ACC112 (cell line): ENCODE measurements around the gene TMPRSS9.
"Not testable (repeated sequence)": the region's sequence is repeated elsewhere in the genome, so short reads cannot be mapped to it uniquely, and the experiment has no call there.

ENCODE experiments used
- H2AFZ ChIP-seq: fragments of 200-600 bp; sonication (generic); one replicate; pipeline ENCODE4 v1.6.0; 2017; ENCODE audit warnings: antibody characterized with exemption, low read length; ENCODE audit not compliant: unreplicated experiment
- H3K27ac ChIP-seq: fragments of 200-600 bp; sonication (generic); 2 replicates; pipeline ENCODE4 v1.5.1; 2014; ENCODE audit warnings: low read depth, mild to moderate bottlenecking, antibody characterized with exemption, low read length, moderate library complexity
- H3K27me3 ChIP-seq: fragments of 200-600 bp; sonication (generic); 2 replicates; pipeline ENCODE4 v1.6.1; 2014; ENCODE audit warnings: mild to moderate bottlenecking, antibody characterized with exemption, low read length, moderate library complexity, mixed read lengths; ENCODE audit not compliant: insufficient read depth
- H3K36me3 ChIP-seq: fragments of 200-600 bp; sonication (generic); 2 replicates; pipeline ENCODE4 v1.6.1; 2016; ENCODE audit warnings: mild to moderate bottlenecking, antibody characterized with exemption, low read length, moderate library complexity, mixed read lengths; ENCODE audit not compliant: insufficient read depth
- H3K4me1 ChIP-seq: fragments of 200-600 bp; sonication (generic); one replicate; pipeline ENCODE4 v1.6.1; 2016; ENCODE audit warnings: low read length, mixed read lengths; ENCODE audit not compliant: insufficient read depth, unreplicated experiment, control insufficient read depth
- H3K4me3 ChIP-seq: fragments of 200-600 bp; sonication (generic); 2 replicates; pipeline ENCODE4 v1.5.1; 2014; ENCODE audit warnings: mild to moderate bottlenecking, low read depth, low read length
- H3K79me2 ChIP-seq: fragments of 200-600 bp; sonication (generic); one replicate; pipeline ENCODE4 v1.6.0; 2016; ENCODE audit warnings: low read length; ENCODE audit not compliant: control insufficient read depth, unreplicated experiment, insufficient read depth

TMPRSS9 gene

GRCh38 chr19:2382530-2383222, 22.6 kb downstream of the TMPRSS9 start:
- H3K36me3 ChIP-seq: no peaks in the 10 kb centered on the region
- H3K4me1 ChIP-seq: peaks cover 3% of the 10 kb centered on the region
- H3K79me2 ChIP-seq: no peaks in the 10 kb centered on the region
- H2AFZ ChIP-seq: no peak overlapping the region
- H3K27me3 ChIP-seq: no peaks in the 10 kb centered on the region
- no peak overlapping the region for H3K4me3 ChIP-seq
- H3K27ac ChIP-seq: no peak overlapping the region

- Histone ChIP-seq H3K4me3 (no peak overlapping the region), H3K4me1 (peaks cover 3% of the 10 kb centered on the region), H2AFZ (peak overlapping the region; percentile 68), H3K27ac (no peak overlapping the region), H3K36me3 (no peaks in the 10 kb centered on the region), H3K79me2 (no peaks in the 10 kb centered on the region), H3K27me3 (no peaks in the 10 kb centered on the region)
These were observed 25.1 kb downstream of the TMPRSS9 start for GRCh38 chr19:2385053-2385721.

- H3K79me2 ChIP-seq: no peaks in the 10 kb centered on the region
- no peak overlapping the region for H3K27ac ChIP-seq
- no peaks in the 10 kb centered on the region for H3K27me3 ChIP-seq
- no peak overlapping the region for H3K4me3 ChIP-seq
- H2AFZ ChIP-seq: no peak overlapping the region
- peaks cover 3% of the 10 kb centered on the region for H3K4me1 ChIP-seq
- no peaks in the 10 kb centered on the region for H3K36me3 ChIP-seq
These were observed 27.6 kb downstream of the TMPRSS9 start for GRCh38 chr19:2387367-2388288.

GRCh38 chr19:2389594-2389993, 29.5 kb downstream of the TMPRSS9 start:
- no peak overlapping the region for H2AFZ ChIP-seq
- no peak overlapping the region for H3K4me3 ChIP-seq
- H3K36me3 ChIP-seq: no peaks in the 10 kb centered on the region
- no peaks in the 10 kb centered on the region for H3K27me3 ChIP-seq
- H3K79me2 ChIP-seq: no peaks in the 10 kb centered on the region
- H3K4me1 ChIP-seq: no peaks in the 10 kb centered on the region
- H3K27ac ChIP-seq: no peak overlapping the region

GRCh38 chr19:2391118-2391725, 31.2 kb downstream of the TMPRSS9 start:
- Histone ChIP-seq H3K27me3 (no peaks in the 10 kb centered on the region), H2AFZ (no peak overlapping the region), H3K27ac (no peak overlapping the region), H3K79me2 (no peaks in the 10 kb centered on the region), H3K36me3 (no peaks in the 10 kb centered on the region), H3K4me1 (no peaks in the 10 kb centered on the region), H3K4me3 (no peak overlapping the region)

- Histone ChIP-seq H3K4me1 (no peaks in the 10 kb centered on the region), H2AFZ (no peak overlapping the region), H3K27me3 (no peaks in the 10 kb centered on the region), H3K36me3 (no peaks in the 10 kb centered on the region), H3K4me3 (no peak overlapping the region), H3K79me2 (no peaks in the 10 kb centered on the region), H3K27ac (no peak overlapping the region)
These were observed 32.3 kb downstream of the TMPRSS9 start for GRCh38 chr19:2392366-2392765.

- not testable (repeated sequence) for H3K36me3 ChIP-seq, H3K27ac ChIP-seq, H3K4me1 ChIP-seq, H3K27me3 ChIP-seq, H2AFZ ChIP-seq, H3K4me3 ChIP-seq, H3K79me2 ChIP-seq
These were observed 32.8 kb downstream of the TMPRSS9 start for GRCh38 chr19:2392899-2393298.

GRCh38 chr19:2394054-2394441, 34.0 kb downstream of the TMPRSS9 start:
- Histone ChIP-seq H3K36me3 (no peaks in the 10 kb centered on the region), H3K27ac (no peak overlapping the region), H2AFZ (no peak overlapping the region), H3K4me3 (no peak overlapping the region), H3K79me2 (no peaks in the 10 kb centered on the region), H3K4me1 (no peaks in the 10 kb centered on the region), H3K27me3 (no peaks in the 10 kb centered on the region)

- no peaks in the 10 kb centered on the region for H3K79me2 ChIP-seq
- no peaks in the 10 kb centered on the region for H3K36me3 ChIP-seq
- H3K4me1 ChIP-seq: no peaks in the 10 kb centered on the region
- H3K27ac ChIP-seq: no peak overlapping the region
- no peak overlapping the region for H2AFZ ChIP-seq
- H3K27me3 ChIP-seq: no peaks in the 10 kb centered on the region
- no peak overlapping the region for H3K4me3 ChIP-seq
These were observed 34.6 kb downstream of the TMPRSS9 start for GRCh38 chr19:2394442-2395292.
